ENCODE data around the gene TRAP1. TPM values are rescaled to one million over a fixed set of nuclear protein-coding genes. Genes with fewer than 3 reads are reported as not detected.

TRAP1 gene
- total and polyA plus RNA-seq, 2 experiments from 2014 or later = 62.3 to 80.5 TPM

GRCh38 chr16:3725276-3725675, 8.0 kb upstream of the TRAP1 start:
- no peak for DNase-seq (ENCODE audit: low spot score)
- H3K9me3 ChIP-seq (ENCODE audit: low read depth) = no peaks in the 10 kb centered on the region
- no peaks in the 10 kb centered on the region for H3K9me2 ChIP-seq (replicated peaks; ENCODE audit: insufficient read depth)
- no peak for TF ChIP-seq EZH2phosphoT487 (IDR thresholded peaks at IDR 0.05; ENCODE audit: low read depth, severe bottlenecking, unreplicated experiment)
- no peak for TF ChIP-seq CTCF (IDR thresholded peaks at IDR 0.05; ENCODE audit: poor library complexity)
- no peak for TF ChIP-seq EZH2 (IDR thresholded peaks at IDR 0.05; ENCODE audit: borderline replicate concordance)
- H3K4me2 ChIP-seq = no peak overlapping the region
- WGBS (ENCODE audit: low lambda C conversion rate, missing lambda C conversion rate) = 90% methylated on average over 8 of the region's 8 CpGs
- no peaks in the 10 kb centered on the region for H3K79me2 ChIP-seq
- no peak overlapping the region for H2AFZ ChIP-seq
- H3K36me3 ChIP-seq (replicated peaks; ENCODE audit: insufficient read depth, low read depth) = no peaks in the 10 kb centered on the region
- no peaks in the 10 kb centered on the region for H4K20me1 ChIP-seq (ENCODE audit: insufficient read depth, poor library complexity, severe bottlenecking)
- H3K27me3 ChIP-seq = no peaks in the 10 kb centered on the region
- H3K27ac ChIP-seq = no peak overlapping the region
- no peak overlapping the region for H3K4me3 ChIP-seq
- H3K4me1 ChIP-seq (ENCODE audit: insufficient read depth) = no peaks in the 10 kb centered on the region

- Histone ChIP-seq H3K4me3 (no peak overlapping the region), H3K9me3 (ENCODE audit: low read depth) (no peaks in the 10 kb centered on the region), H3K9me2 (replicated peaks; ENCODE audit: insufficient read depth) (no peaks in the 10 kb centered on the region), H3K27ac (no peak overlapping the region), H3K36me3 (replicated peaks; ENCODE audit: insufficient read depth, low read depth) (no peaks in the 10 kb centered on the region), H3K4me2 (no peak overlapping the region), H3K4me1 (ENCODE audit: insufficient read depth) (peaks cover 7% of the 10 kb centered on the region), H4K20me1 (ENCODE audit: insufficient read depth, poor library complexity, severe bottlenecking) (no peaks in the 10 kb centered on the region), H2AFZ (no peak overlapping the region), H3K79me2 (no peaks in the 10 kb centered on the region), H3K27me3 (no peaks in the 10 kb centered on the region)
- WGBS (ENCODE audit: low lambda C conversion rate, missing lambda C conversion rate) = 98% methylated on average over 10 of the region's 10 CpGs
- no peak for DNase-seq (ENCODE audit: low spot score)
- TF ChIP-seq EZH2 (IDR thresholded peaks at IDR 0.05; ENCODE audit: borderline replicate concordance) (no peak), EZH2phosphoT487 (IDR thresholded peaks at IDR 0.05; ENCODE audit: low read depth, severe bottlenecking, unreplicated experiment) (no peak), CTCF (IDR thresholded peaks at IDR 0.05; ENCODE audit: poor library complexity) (no peak)
Measured at GRCh38 chr16:3722508-3722907, 5.2 kb upstream of the TRAP1 start.

- Histone ChIP-seq H3K4me3 (no peak overlapping the region), H2AFZ (no peak overlapping the region), H3K4me2 (no peak overlapping the region), H3K36me3 (replicated peaks; ENCODE audit: insufficient read depth, low read depth) (no peaks in the 10 kb centered on the region), H3K79me2 (peaks cover 17% of the 10 kb centered on the region), H4K20me1 (ENCODE audit: insufficient read depth, poor library complexity, severe bottlenecking) (no peaks in the 10 kb centered on the region), H3K27ac (no peak overlapping the region), H3K9me2 (replicated peaks; ENCODE audit: insufficient read depth) (no peaks in the 10 kb centered on the region), H3K4me1 (ENCODE audit: insufficient read depth) (peaks cover 7% of the 10 kb centered on the region), H3K9me3 (ENCODE audit: low read depth) (no peaks in the 10 kb centered on the region), H3K27me3 (no peaks in the 10 kb centered on the region)
- WGBS (ENCODE audit: low lambda C conversion rate, missing lambda C conversion rate) = 92% methylated on average over 11 of the region's 11 CpGs
- no peak for DNase-seq (ENCODE audit: low spot score)
- no peak for TF ChIP-seq EZH2 (IDR thresholded peaks at IDR 0.05; ENCODE audit: borderline replicate concordance)
- no peak for TF ChIP-seq CTCF (IDR thresholded peaks at IDR 0.05; ENCODE audit: poor library complexity)
- TF ChIP-seq EZH2phosphoT487 (IDR thresholded peaks at IDR 0.05; ENCODE audit: low read depth, severe bottlenecking, unreplicated experiment) = no peak
Measured at GRCh38 chr16:3720418-3720817, 3.1 kb upstream of the TRAP1 start.

GRCh38 chr16:3718628-3719027, 1.3 kb upstream of the TRAP1 start:
- H3K36me3 ChIP-seq (replicated peaks; ENCODE audit: insufficient read depth, low read depth) = no peaks in the 10 kb centered on the region
- DNase-seq (ENCODE audit: low spot score) = no peak
- H3K79me2 ChIP-seq = peaks cover 35% of the 10 kb centered on the region
- TF ChIP-seq EZH2 (IDR thresholded peaks at IDR 0.05; ENCODE audit: borderline replicate concordance) = no peak
- no peak for TF ChIP-seq EZH2phosphoT487 (IDR thresholded peaks at IDR 0.05; ENCODE audit: low read depth, severe bottlenecking, unreplicated experiment)
- no peaks in the 10 kb centered on the region for H3K9me3 ChIP-seq (ENCODE audit: low read depth)
- no peak overlapping the region for H2AFZ ChIP-seq
- H3K27me3 ChIP-seq = no peaks in the 10 kb centered on the region
- H3K4me1 ChIP-seq (ENCODE audit: insufficient read depth) = peaks cover 7% of the 10 kb centered on the region
- 91% methylated on average over 10 of the region's 10 CpGs for WGBS (ENCODE audit: low lambda C conversion rate, missing lambda C conversion rate)
- no peaks in the 10 kb centered on the region for H3K9me2 ChIP-seq (replicated peaks; ENCODE audit: insufficient read depth)
- H3K4me3 ChIP-seq = no peak overlapping the region
- H3K27ac ChIP-seq = no peak overlapping the region
- H3K4me2 ChIP-seq = no peak overlapping the region
- no peaks in the 10 kb centered on the region for H4K20me1 ChIP-seq (ENCODE audit: insufficient read depth, poor library complexity, severe bottlenecking)

All from hepatocyte (in vitro differentiated cells).